Liver (tissue), 3 donors: ENCODE measurements around the gene TAB2.

Experiments used
- ATF3 ChIP-seq: IDR thresholded peaks from 2 replicates; pipeline ENCODE4 v1.6.1; 2016; ENCODE audit warnings: antibody characterized with exemption
- CTCF ChIP-seq: fragments of 150-350 bp; IDR thresholded peaks from 2 replicates; pipeline ENCODE4 v1.5.1; 2017; ENCODE audit warnings: improper control_type of control experiment, low read depth, low read length; ENCODE audit not compliant: missing input control
- EGR1 ChIP-seq, 2 donors: IDR thresholded peaks; 2 replicates each; pipeline ENCODE4 v1.6.1; 2016 to 2018; ENCODE audit warnings: antibody characterized with exemption in 2 of 2, low read depth in 2 of 2
- FOXA1 ChIP-seq: IDR thresholded peaks from 2 replicates; pipeline ENCODE4 v1.6.1; 2016; ENCODE audit warnings: antibody characterized with exemption
- GABPA ChIP-seq, 2 donors: IDR thresholded peaks in 1 of 2; conservative IDR thresholded peaks in 1 of 2; 2 replicates each; pipeline ENCODE4 v1.6.1; 2016; ENCODE audit warnings: antibody characterized with exemption in 2 of 2, mild to moderate bottlenecking in 1 of 2, moderate library complexity in 1 of 2
- HNF4G ChIP-seq: IDR thresholded peaks from 2 replicates; pipeline ENCODE4 v1.6.1; 2016; ENCODE audit warnings: antibody characterized with exemption
- JUND ChIP-seq, 2 donors: IDR thresholded peaks; 2 replicates each; pipeline ENCODE4 v1.6.1; 2016; ENCODE audit warnings: antibody characterized with exemption in 2 of 2
- MAX ChIP-seq: IDR thresholded peaks from 2 replicates; pipeline ENCODE4 v1.6.1; 2016; ENCODE audit warnings: antibody characterized with exemption
- REST ChIP-seq: IDR thresholded peaks from 2 replicates; pipeline ENCODE4 v1.6.1; 2016; ENCODE audit warnings: antibody characterized with exemption, mild to moderate bottlenecking
- SP1 ChIP-seq: IDR thresholded peaks from 2 replicates; pipeline ENCODE4 v1.6.1; 2018; ENCODE audit warnings: antibody characterized with exemption, mild to moderate bottlenecking
- TAF1 ChIP-seq: conservative IDR thresholded peaks from 2 replicates; pipeline ENCODE4 v1.6.1; 2016; ENCODE audit warnings: antibody characterized with exemption, mild to moderate bottlenecking
- YY1 ChIP-seq: IDR thresholded peaks from 2 replicates; pipeline ENCODE4 v1.6.1; 2016; ENCODE audit warnings: antibody characterized with exemption, mild to moderate bottlenecking
- ZBTB33 ChIP-seq: IDR thresholded peaks from 2 replicates; pipeline ENCODE4 v1.6.1; 2016; ENCODE audit warnings: antibody characterized with exemption
- donor health status: healthy.
- donor health status: healthy.

GRCh38 chr6:149329529-149329928 lies 12.0 kb downstream of the TAB2 start:
- TF ChIP-seq CTCF (no peak), EGR1 (IDR thresholded peaks at IDR 0.05; ENCODE audit: low read depth in 2 of 2) (no peak), ATF3 (no peak), YY1 (no peak), SP1 (no peak), FOXA1 (no peak), ZBTB33 (no peak), JUND (IDR thresholded peaks at IDR 0.05) (no peak), MAX (no peak), REST (no peak), HNF4G (no peak), GABPA (IDR thresholded peaks at IDR 0.05 in 1 of 2, conservative IDR thresholded peaks at IDR 0.05 in 1 of 2) (no peak), TAF1 (no peak)
